Astrocyte (in vitro differentiated cells and primary cell): Measurements from ENCODE around the gene NSD2.

Experiments
- CTCF ChIP-seq: IDR thresholded peaks from 2 replicates; pipeline ENCODE4 v1.5.1; 2011; ENCODE audit warnings: low read depth, mild to moderate bottlenecking, inconsistent platforms, low read length, moderate library complexity; ENCODE audit not compliant: insufficient read depth
- EZH2 ChIP-seq: IDR thresholded peaks from 2 replicates; pipeline ENCODE4 v1.6.1; 2012; ENCODE audit warnings: mild to moderate bottlenecking, low read length, inconsistent platforms; ENCODE audit not compliant: insufficient read depth

- TF ChIP-seq CTCF (no peak), EZH2 (no peak)
Observed at GRCh38 chr4:1850276-1850675, 20.9 kb upstream of the NSD2 start.
